AG09309 (cell line): ENCODE results near the gene NEXN.
"Not testable (repeated sequence)": the region's sequence is repeated elsewhere in the genome, so short reads cannot be mapped to it uniquely, and the experiment has no call there.

Experiments
- DNase-seq: peaks from one replicate; pipeline ENCODE4 v3.0.0-alpha.2; 2010; ENCODE audit warnings: low read depth
- H3K4me3 ChIP-seq: 2 replicates; pipeline ENCODE4 v1.5.1; 2011; ENCODE audit warnings: mild to moderate bottlenecking, low read depth, low read length, moderate library complexity; ENCODE audit not compliant: control insufficient read depth
- TF ChIP-seq, protein P1 (sequence below): IDR thresholded peaks from 2 replicates; pipeline ENCODE4 v1.5.1; 2011; ENCODE audit warnings: mild to moderate bottlenecking, low read depth, low read length, inconsistent platforms; ENCODE audit not compliant: insufficient read depth, control insufficient read depth; ENCODE audit errors: missing control alignments

NEXN gene

DNA sequence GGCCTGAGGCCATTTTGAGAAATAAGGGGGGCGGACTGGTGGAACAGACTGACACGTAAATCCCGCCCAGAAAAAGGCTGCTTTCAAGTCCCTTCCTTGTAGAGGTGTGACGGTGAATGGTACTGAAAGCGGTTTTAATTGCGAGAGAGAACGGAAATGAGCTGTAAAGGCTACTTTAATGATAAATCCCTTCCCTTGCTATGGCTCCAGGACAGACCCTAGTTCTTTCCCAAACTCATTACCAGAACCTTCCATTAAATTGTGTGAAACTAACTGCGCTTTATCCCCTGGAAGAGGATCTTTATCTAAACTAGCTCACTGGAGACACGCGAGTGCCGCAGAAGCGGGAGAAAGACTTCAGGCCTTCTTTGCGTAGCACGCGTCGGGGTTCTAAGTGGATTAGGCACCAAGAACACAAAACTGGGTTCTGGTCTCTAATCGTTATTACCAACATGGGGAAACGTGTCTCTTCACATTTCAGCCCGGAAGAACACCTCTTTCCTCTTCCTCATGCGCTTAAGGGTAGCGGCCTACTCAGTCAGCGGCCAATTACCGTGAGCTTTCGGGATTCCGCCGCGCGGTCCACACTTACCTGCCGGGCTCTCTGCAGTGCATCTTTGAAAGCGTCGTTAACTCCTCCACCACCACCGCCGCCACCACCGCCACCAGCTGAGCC lies 90.0 kb downstream of the NEXN start:
- TF ChIP-seq, protein P1, sequence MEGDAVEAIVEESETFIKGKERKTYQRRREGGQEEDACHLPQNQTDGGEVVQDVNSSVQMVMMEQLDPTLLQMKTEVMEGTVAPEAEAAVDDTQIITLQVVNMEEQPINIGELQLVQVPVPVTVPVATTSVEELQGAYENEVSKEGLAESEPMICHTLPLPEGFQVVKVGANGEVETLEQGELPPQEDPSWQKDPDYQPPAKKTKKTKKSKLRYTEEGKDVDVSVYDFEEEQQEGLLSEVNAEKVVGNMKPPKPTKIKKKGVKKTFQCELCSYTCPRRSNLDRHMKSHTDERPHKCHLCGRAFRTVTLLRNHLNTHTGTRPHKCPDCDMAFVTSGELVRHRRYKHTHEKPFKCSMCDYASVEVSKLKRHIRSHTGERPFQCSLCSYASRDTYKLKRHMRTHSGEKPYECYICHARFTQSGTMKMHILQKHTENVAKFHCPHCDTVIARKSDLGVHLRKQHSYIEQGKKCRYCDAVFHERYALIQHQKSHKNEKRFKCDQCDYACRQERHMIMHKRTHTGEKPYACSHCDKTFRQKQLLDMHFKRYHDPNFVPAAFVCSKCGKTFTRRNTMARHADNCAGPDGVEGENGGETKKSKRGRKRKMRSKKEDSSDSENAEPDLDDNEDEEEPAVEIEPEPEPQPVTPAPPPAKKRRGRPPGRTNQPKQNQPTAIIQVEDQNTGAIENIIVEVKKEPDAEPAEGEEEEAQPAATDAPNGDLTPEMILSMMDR: no peak
- peak; percentile 94 for DNase-seq
- H3K4me3 ChIP-seq: peak overlapping the region; percentile 81

DNA sequence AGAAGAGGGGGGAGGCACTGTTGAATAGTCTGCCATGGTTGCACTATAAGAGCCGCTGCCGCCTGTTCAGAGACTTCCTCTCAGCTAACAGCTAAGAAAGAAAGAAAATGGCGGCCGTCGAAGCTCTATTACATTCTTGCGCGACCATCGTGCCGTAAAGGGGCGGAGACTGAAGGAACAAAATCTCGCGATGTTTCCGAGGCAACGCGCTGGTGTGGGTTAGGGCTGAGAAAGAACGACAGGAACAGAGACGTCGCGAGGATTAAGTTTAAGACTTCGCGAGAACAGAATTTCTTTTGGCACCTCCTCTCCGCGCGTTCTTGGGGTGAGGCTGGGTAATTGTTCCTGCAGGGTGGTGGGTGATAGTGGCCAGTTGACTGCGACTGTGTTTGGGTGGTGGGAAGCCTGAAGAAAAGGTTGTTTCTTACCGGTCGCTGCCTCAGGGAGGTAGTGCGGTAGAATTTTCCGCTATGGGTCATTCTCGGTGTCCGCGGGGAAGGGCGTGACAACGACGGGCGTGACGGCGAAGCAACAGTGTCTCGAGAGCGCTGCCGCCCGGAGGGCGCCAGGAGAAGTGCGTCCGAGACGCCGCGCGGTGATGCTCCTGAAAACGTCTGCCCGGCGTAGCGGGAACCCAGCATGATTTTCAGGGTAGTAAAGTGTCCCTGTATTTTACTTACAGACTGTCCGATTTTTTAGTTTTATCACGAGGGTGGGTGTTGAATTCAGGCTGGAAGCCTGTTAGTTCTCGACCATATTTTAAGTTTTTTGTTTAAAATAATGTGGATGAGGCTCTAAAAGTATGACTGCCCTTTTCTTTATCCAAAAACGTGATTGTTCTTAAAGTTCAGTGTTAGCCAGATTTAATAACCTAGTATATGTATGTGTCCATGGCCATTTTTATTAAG lies 90.8 kb downstream of the NEXN start, which contains the start of gene FUBP1:
FUBP1 (minus strand) TSS at position 104 of the 908 bp plus-strand sequence; CDS start at position 36, 68 bp downstream.
- peak; percentile 98 for DNase-seq
- TF ChIP-seq, protein P1: peak; percentile 68
- H3K4me3 ChIP-seq: peak within 1 kb of the TSS; percentile 81

DNA sequence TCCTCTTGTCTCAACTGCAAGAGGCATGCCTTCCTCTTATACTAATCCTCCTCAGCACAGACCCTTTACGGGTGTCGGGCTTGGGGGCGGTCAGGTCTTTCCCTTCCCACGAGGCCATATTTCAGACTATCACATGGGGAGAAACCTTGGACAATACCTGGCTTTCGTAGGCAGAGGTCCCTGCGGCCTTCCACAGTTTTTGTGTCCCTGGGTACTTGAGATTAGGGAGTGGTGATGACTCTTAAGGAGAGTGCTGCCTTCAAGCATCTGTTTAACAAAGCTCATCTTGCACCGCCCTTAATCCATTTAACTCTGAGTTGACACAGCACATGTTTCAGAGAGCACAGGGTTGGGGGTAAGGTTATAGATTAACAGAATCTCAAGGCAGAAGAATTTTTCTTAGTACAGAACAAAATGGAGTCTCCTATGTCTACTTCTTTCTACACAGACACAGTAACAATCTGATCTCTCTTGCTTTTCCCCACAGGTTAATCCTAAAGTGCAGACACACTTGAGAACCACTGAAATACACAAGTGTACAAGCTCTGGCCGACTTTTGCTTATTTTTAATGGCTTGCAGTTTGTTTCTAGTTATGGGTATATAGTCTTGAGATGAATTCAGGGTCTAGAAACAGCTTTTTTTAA lies 95.0 kb downstream of the NEXN start:
- DNase-seq, H3K4me3 ChIP-seq: not testable (repeated sequence)

DNA sequence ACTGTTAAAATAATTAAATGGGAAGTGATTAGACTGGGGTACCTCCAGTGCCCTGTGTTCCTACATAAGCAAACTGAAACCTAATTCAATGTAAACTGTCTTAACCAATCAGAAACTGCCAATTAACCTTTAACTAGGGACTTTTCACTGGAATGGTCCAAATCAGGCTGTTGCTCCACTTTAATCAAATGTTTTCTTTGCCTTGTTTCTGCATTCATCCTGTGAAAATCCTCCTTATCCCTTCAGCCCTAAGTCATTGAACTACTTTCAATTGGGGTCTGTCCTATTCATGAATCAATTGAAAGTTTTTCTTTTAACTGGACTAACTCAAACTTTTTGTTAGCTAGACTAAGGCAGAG lies 95.6 kb downstream of the NEXN start:
- DNase-seq: no peak
- TF ChIP-seq, protein P1: no peak
- no peak overlapping the region for H3K4me3 ChIP-seq

DNA sequence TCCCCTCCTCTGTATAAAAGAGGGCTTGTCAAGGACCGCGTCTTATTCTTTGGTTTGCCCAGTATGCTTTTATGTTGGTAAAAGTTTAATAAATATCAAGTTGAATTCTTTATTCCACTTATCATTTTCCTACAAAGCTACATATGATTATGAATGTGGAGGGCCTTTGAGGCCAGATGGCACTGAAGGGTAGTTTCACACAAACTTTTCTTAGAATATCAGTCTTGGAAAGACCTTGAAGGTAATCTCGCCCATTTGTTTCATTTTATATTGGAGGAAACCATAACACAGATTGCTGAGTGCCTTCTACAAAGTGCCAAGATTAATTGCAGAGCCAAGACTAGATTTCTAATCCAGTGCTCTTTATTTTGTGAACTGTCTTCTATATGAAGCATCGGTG lies 96.2 kb downstream of the NEXN start:
- DNase-seq: no peak
- H3K4me3 ChIP-seq: no peak overlapping the region
- TF ChIP-seq, protein P1: no peak

DNA sequence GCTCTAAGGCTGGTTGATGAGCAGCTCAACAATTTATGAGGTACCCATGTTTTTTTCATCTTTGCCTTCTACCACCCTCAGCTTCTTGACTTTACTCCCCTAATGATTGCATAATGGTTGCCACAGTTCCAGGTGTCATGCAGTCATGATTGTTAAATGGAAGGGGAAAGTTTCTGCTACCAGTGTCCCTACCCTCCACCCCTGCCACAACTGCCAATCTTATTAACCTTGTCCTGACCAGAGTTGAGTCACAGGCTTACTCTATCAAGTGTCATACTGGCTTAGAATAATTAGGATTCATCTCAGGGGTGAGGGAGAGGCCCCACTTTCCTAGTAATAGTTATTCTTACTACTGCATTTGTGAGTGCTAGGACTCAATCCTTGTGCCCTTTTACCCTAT lies 98.4 kb downstream of the NEXN start:
- TF ChIP-seq, protein P1: no peak
- H3K4me3 ChIP-seq: no peak overlapping the region
- DNase-seq: no peak
